Upper lobe of right lung (tissue), 1 donor: Measurements from ENCODE around the gene IFNL3. TPM values are rescaled to one million over a fixed set of nuclear protein-coding genes. Genes with fewer than 3 reads are reported as not detected.

ENCODE experiments used
- ATAC-seq: fragments of 200-7000 bp; cut with Tn5 transposase; one replicate; pipeline ENCODE4 v1.9.1; 2020; ENCODE audit warnings: mild to moderate bottlenecking, moderate library complexity
- DNase-seq: peaks from one replicate; pipeline ENCODE4 v3.0.0-alpha.2; 2020
- H3K27ac ChIP-seq: fragments of 200-600 bp; one replicate; pipeline ENCODE4 v1.8.0; 2022
- H3K27me3 ChIP-seq: fragments of 200-600 bp; one replicate; pipeline ENCODE4 v1.8.0; 2022; ENCODE audit warnings: mild to moderate bottlenecking
- H3K36me3 ChIP-seq: fragments of 200-600 bp; one replicate; pipeline ENCODE4 v1.8.0; 2022
- H3K4me1 ChIP-seq: fragments of 200-600 bp; one replicate; pipeline ENCODE4 v1.8.0; 2022
- H3K4me3 ChIP-seq: fragments of 200-600 bp; one replicate; pipeline ENCODE4 v1.8.0; 2022; ENCODE audit warnings: mild to moderate bottlenecking
- H3K9me3 ChIP-seq: fragments of 200-600 bp; one replicate; pipeline ENCODE4 v1.8.0; 2022
- CTCF ChIP-seq: fragments of 200-600 bp; IDR thresholded peaks from one replicate; pipeline ENCODE4 v1.8.0; 2022; ENCODE audit warnings: antibody characterized with exemption
- intact Hi-C: fragments of 100-400 bp; cut with DNase I; formaldehyde crosslinking; loops from one replicate; pipeline ENCODE4 v1.11.0; 2022
- total RNA-seq: library from RNA; stranded (reverse); fragmentation: NEBNext Ultra II Directional; extraction: Animal tissue kit (Norgen Biotek cat#: 25700); gene quantifications from one replicate; pipeline ENCODE4 v1.2.1, GENCODE V29; 2021
- donor health status: DM: no; HTN: yes; CAD: no; lungs with severe emphysema.

The IFNL3 gene
- total RNA-seq, 1 donor from 2014 or later: not detected

GRCh38 chr19:39200066-39200802 is 44.6 kb downstream of the IFNL3 start:
- no peak for TF ChIP-seq CTCF
- intact Hi-C loops: no loop called here
- Histone ChIP-seq H3K9me3 (no peaks in the 10 kb centered on the region), H3K27me3 (peaks cover 82% of the 10 kb centered on the region), H3K4me3 (no peak overlapping the region), H3K36me3 (no peaks in the 10 kb centered on the region), H3K27ac (no peak overlapping the region), H3K4me1 (peaks cover 7% of the 10 kb centered on the region)
- ATAC-seq (no peak), DNase-seq (no peak)

GRCh38 chr19:39199025-39199424 is 45.8 kb downstream of the IFNL3 start:
- no peaks in the 10 kb centered on the region for H3K9me3 ChIP-seq
- no peaks in the 10 kb centered on the region for H3K36me3 ChIP-seq
- intact Hi-C loops: no loop called here
- H3K4me1 ChIP-seq: peaks cover 7% of the 10 kb centered on the region
- DNase-seq (peak; percentile 66), ATAC-seq (no peak)
- H3K27me3 ChIP-seq: peaks cover 82% of the 10 kb centered on the region
- no peak overlapping the region for H3K4me3 ChIP-seq
- no peak overlapping the region for H3K27ac ChIP-seq
- TF ChIP-seq CTCF: no peak

DNA sequence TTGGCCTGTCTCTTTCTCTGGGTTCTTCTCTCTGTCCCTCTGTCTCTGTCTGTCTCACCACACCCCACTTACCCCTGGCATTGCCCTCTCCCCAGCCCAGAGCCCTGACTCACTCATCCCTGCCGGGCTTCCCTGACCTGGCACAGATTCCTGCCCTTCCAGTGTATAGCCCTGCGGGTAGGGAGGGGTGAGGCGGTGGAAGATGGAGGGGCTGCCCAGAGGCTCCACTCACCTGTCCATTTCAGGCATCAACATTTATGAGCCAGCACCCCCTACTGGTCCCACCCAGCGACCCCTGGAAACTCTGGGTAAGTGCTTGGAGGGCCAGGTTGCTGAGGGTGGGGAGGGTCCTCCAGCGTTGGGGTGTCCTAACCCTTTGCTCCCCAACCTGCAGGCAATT is 47.0 kb downstream of the IFNL3 start:
- TF ChIP-seq CTCF: no peak
- Histone ChIP-seq H3K27me3 (peaks cover 70% of the 10 kb centered on the region), H3K4me1 (peaks cover 7% of the 10 kb centered on the region), H3K36me3 (no peaks in the 10 kb centered on the region), H3K9me3 (no peaks in the 10 kb centered on the region), H3K4me3 (no peak overlapping the region), H3K27ac (no peak overlapping the region)
- intact Hi-C loops: no loop called here
- DNase-seq: no peak
- ATAC-seq: no peak

- intact Hi-C loops: no loop called here
- ATAC-seq (no peak), DNase-seq (no peak)
- H3K4me1 ChIP-seq: peaks cover 7% of the 10 kb centered on the region
- no peaks in the 10 kb centered on the region for H3K9me3 ChIP-seq
- no peaks in the 10 kb centered on the region for H3K36me3 ChIP-seq
- H3K4me3 ChIP-seq: no peak within 1 kb of the TSS
- peaks cover 64% of the 10 kb centered on the region for H3K27me3 ChIP-seq
- no peak for TF ChIP-seq CTCF
- H3K27ac ChIP-seq: no peak within 1 kb of the TSS
Observed at GRCh38 chr19:39196860-39197562, 47.8 kb downstream of the IFNL3 start, which contains the start of gene NCCRP1. Gene NCCRP1 (plus strand): TSS chr19:39196964. CDS start chr19:39196983, 19 bp downstream.

- no peak for ATAC-seq
- no peak for DNase-seq
- Histone ChIP-seq H3K9me3 (no peaks in the 10 kb centered on the region), H3K4me3 (no peak overlapping the region), H3K36me3 (no peaks in the 10 kb centered on the region), H3K27me3 (peaks cover 61% of the 10 kb centered on the region), H3K27ac (no peak overlapping the region), H3K4me1 (peaks cover 7% of the 10 kb centered on the region)
- intact Hi-C loops: no loop called here
- no peak for TF ChIP-seq CTCF
Observed at GRCh38 chr19:39196320-39196719, 48.5 kb downstream of the IFNL3 start.
